ENCODE results near the gene TP73.

GRCh38 chr1:3679799-3680453 is 27.6 kb downstream of the TP73 start:
- TF ChIP-seq CTCF (conservative IDR thresholded peaks at IDR 0.05; ENCODE audit: low read depth, low read length) (no peak), EZH2 (IDR thresholded peaks at IDR 0.05; ENCODE audit: borderline replicate concordance, low read depth, low read length, poor library complexity, severe bottlenecking) (no peak)

Measured in A673 (cell line).